Islet precursor cell (in vitro differentiated cells): ENCODE results near the gene ZNRF3.
A peak's percentile ranks its signal among the peaks of the same experiment; 100 is the strongest.
"Not testable (repeated sequence)": the region's sequence is repeated elsewhere in the genome, so short reads cannot be mapped to it uniquely, and the experiment has no call there.

Experiments
- DNase-seq: peaks from one replicate; pipeline ENCODE4 v3.0.0-alpha.2; 2018

The ZNRF3 gene

DNA sequence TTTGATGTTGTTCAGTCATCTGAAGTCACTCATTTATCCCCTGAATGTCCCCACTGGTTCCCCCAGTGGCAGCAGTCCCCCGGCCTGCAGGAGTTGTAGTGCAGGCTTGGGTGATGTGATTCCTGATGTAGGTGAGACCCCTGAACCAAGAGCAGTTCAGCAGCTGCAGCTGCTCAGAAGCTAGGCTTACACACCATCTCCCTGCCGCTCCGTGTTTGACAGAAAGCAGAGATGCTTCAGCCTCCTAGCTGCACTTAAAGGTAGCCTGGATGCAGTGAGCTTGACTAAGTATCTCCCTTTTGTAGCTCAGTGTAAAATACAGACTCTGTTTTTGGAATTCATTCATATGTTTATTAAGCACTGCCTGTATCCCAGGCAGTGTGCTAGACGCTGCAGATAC, 130.9 kb downstream of the ZNRF3 start:
- DNase-seq, result no peak

DNA sequence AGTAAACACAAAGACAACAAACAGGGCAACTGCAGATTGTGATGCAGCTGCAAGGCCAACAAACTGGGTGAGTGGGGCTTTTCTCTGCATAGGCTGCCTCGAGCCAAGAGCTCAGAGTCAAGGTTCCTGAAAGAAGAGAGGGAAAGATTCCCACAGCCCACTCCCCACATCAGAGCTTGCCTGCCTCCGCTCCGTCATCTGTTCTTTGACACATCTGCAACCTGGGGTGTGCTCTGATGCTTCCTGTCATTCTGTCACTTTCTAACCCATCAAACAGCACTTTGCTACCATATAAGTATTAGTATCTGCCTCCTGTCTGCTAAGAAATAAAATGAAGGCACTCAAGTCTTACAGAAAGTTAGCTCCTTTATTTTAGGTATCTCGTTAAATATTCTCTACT, 131.4 kb downstream of the ZNRF3 start:
- DNase-seq, result no peak

DNA sequence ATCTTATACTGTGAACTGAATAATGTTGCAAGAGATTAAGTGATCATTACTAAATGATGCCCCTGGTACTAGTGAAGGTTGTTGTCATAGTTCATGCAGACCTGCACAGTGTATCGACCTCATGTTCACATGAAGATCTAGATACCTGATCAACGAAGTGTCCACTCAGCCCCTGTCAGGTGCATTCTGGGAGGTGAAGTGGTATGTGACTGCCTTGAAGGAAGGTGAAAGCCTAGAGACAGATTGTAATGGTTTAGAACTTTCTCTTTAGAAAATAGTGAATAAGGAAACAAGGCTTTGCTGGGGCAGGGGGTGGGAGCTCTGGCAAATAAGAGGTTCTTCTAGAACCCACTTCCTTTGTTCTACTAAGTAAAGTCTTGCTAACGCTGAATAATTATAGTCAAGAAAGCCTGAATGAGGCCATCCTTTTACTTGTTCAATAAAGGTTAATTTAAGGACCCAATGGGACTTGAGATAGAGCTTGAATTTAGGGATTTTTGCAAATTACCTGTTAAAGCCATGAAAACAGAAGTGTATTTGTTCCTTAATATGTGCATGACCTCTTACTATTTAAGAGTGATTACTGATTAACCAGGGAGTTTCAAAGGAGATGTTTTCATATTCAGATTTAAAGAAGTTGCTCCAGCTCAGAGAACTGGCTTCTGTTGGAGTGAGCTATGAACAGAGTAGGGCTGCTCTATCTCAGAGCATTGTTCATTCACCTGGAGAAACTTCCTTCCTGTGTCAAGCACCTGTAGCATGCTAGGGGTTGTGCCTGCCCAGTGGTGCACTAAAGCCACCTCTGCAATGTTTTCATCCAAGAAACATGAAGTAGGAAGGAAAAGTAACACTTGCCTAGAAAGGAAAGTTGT, 132.9 kb downstream of the ZNRF3 start:
- DNase-seq, result no peak

DNA sequence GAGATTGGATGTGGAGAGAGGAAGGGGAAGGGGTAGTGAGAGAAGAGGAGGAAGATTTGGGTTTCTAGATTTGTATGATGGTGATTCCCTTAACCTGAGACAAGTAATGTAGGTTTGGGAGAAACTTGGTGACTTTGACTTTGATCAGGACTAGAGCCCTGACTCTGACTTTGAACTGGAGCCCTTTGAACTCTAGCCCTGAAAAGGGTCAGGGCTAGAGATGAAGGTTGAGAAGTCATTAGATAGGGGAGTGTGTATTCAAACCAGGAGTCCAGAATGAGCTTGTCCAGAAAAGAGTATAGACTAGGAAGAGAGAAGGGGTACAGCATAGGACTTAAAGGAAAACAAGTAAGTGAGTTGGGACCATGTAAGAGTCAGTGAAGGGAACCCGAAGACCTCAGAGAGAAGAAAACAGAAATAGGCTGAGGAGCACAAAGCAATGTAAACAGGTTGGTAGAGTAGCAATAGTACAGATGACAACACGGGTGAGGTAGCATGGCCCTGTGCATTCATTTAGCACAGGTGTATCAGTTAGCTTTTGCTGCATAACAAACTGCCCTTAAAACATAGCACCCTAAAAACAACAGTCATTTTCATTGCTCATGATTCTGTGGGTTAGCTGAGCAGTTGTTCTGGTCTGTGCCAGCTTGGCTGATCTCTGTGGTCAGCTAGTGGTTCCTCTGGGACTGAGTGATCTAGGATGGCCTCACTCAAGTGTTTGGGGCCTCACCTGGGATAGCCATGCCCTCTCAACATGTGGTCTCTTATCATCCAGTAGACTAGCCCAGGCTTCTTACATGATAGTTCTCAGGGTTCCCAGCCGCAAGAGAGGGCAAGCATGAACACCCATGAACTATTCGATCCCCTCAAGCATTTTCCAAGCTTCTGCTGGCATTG, 135.2 kb downstream of the ZNRF3 start:
- DNase-seq, result peak; percentile 17

DNA sequence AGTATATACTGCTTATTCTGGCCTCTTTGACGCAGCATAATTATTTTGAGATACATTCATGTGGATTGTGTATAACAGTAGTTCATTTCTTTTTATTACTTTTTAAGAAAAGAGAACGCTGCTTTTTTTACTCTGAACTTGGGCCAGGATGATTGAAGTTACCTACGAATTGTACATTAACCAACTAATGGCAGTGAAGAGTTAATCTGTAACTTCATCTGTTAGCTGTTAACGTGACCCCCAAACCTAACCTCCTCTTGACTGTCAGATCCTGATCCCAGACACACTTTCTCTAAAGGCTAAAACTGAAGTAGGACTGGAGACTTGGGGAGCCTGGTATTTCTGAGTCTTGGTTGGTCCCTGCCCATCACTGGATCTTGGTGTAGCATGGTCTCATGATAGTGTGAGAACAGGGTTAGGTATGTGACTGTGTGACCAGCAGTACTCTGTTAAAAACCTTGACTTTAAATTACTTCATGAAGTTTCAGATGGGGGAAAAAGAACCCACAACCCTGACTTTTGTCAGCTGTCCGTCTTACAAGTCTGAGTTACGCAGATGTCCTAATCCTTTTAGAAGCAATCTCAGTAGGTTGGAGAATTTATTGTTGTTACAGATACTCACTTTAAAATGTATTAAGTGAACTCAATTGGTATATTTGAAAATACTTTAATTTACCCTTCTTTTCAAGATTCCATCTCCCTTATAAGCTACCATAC, 138.9 kb downstream of the ZNRF3 start:
- DNase-seq, result peak; percentile 41

DNA sequence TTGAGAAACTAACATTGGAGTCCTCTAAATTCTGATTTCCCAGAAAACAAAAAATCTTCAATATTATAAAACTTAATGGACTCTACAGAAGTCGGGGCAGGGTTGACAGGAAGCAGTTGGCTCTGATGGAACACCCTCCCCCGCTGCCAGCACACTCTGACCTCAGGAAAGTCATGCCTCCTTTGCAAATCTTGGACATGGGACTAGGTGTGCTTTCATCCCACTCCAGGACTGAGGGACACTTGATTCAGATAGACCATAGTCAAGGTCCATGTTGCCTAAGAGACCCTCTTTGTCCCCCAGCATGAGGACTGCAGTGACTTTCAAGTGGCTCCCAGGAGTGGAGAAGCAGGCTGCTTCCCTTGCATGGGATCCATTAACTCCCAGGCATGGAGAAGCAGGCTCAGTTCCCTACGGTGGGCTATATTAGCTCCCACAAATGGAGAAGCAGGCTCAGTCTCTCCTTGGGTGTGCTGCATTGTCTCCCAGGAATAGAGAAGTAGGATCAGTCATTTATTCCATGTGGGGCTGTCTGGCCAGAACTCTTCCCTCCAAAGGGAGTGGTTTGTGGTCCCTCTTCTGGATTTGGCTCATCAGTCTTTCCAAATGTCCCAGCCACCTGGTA, 139.9 kb downstream of the ZNRF3 start:
- peak; percentile 38 for DNase-seq

DNA sequence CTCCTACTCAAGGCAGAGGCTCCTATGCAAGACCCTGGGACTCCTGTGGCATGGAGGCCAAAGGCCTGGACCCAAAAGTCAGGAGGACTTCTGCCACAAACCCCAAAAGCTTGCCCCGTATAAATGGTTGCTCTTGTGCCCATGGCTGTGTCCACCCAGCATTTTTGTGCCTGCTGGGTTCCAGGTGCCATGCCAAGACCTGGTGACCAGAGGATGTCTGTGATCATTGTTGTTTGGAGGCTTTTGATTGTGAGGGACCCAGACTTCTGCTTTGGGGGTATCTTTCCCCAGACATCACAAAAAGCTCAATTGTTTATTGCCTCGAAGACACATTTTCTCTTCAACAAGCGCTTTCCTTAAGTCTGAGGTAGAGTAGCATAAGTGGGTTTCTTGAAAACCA, 143.2 kb downstream of the ZNRF3 start:
- no peak for DNase-seq

DNA sequence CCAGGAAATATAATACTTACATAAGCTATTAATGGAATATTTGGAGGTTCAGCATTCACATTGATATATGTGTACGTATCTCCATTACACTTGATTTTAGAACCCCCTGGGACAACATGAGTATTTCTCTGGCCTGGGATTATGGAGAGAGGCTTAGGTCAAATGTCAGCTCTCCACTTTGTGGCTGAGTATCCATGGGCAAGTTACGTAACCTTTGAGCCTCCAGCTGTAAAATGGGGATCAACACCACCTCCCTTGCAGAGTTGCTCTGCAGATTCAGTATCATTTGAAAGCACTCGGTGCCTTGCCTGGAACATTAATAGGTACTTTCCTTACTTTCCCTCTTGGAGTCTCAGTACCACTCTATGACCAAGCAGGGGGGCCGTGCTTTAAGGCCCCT, 145.1 kb downstream of the ZNRF3 start:
- DNase-seq, result no peak

DNA sequence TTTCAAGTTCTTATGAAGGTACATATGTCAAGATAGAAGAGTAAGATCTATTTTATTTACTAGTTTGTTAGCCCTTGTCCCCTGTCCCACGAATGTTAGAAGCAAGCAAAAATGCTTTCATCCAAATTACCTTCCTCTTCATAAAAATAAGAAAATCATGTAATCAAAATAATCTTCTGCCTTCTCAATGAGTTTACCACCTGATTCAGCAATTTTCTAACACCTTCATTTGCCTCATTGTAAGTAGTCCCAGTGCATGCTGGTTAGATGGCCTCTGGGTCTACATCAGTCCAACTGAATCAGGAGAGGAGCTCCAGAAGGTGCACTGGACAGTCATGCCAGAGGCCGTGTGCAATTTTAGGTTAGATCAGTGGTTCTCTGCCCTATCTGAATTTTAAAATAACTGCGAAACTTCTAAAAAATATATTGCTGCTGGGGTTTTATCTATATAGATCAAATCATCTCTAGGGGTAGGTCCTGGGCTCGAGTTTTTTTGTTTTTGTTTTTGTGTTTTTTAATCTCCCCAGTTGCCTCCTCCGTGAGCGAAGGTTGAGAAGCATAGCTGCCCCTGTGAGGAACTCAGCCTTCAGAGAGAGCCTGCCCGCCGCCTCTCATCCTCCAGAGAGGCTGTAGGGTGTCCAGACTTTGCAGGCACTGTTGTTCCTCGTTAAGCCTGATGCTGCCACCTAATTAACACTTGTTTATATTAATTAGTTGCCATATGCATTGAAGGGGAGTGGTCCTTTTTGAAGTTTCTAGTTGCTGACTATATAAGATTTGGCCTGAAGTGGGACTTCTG, 146.0 kb downstream of the ZNRF3 start:
- peak; percentile 70 for DNase-seq

DNA sequence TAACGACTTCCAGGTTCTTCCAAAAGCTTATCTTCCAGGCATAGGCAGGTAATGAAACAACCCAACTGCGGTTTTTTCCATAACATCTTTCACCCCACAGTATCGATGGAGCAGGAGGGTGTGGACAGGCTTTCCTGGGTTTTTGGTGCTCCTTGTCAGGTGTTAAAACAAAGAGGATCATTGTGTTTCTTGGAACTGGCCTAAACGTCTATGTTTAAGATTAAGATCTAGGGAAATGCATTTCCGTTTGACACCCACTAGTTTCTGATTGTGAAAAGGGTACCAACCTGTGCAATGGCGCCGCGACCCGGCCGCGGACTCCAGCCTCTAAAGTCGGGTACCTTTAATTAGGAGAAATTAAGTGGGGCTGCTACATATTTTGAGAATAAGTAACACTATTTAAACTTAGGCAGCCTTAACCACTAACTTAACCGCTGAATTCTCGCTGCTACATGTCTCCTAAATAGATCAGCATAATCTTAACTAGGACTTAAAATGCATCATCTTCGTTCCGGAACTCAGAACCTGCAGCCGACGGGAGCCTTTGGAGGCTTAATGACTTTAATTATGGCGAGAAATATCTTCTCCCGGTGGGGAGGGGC, 146.7 kb downstream of the ZNRF3 start:
- DNase-seq, result peak; percentile 78

DNA sequence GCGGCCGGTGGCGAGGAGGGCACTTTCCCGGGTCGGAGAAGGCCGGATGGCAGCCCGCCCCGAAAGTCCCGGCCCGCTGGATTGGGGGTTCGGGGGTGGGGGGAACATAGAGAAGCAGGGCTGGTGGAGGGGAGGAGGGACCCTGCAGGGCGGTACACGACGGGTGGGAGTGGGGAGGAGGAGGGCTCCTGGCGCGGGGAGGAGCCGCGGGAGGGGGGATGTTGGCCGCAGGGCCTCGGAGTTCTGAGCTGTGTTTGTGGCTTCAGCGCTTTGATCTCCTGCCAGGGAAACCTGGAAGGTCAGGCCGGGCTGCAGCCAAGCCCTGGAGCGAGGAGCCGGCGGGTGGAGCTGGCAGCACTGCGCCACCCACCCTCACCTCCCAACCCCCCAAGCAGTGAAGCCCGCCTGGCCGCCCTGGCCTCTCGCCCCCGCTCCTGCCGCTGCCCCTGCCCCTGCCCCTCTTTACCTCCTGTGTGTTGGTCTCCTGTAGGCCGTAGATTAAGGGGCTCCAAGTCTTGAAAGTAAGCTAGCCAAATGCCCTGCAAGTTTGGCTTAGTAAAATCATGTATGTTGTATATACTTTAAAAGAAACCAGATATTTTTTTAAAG, 147.3 kb downstream of the ZNRF3 start:
- DNase-seq, result peak; percentile 98

DNA sequence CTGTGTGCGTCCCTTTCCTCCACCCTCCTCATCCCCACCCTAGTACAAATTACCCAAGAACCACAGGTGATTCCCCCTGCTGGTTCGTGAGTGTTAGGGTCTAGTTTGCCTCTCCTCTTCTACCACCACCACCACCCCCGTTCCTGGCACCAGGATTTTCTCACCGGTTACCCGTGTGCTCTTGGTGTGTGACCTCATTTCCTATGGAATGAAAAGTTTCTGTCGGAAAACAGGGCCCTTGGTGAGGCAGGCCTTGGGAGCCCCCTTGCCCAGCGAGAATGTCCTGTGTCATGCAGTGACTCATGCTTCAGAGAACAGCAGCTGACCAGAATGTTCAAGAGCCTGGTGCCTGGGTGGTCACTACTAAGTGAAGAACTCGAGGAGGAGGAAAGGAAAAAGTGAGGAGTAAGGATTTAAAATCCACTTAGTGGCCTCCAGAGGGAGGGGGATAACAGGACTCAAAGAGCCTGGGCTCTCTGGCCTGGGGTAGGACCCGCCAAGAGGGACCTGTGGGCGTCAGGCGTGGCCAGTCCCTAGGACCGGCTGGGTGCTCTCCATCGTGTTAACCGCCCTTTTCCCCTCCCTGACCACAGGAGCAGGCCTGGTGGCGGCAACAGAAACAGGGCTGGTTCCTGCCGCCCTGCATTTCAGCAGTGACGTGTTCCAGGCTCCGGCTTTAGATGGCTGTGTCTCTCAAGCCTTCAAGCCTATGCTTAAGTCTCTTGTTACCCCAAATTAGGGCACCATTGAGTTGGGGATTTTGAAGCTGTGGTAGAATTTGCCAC, 148.0 kb downstream of the ZNRF3 start:
- DNase-seq, result peak; percentile 99

DNA sequence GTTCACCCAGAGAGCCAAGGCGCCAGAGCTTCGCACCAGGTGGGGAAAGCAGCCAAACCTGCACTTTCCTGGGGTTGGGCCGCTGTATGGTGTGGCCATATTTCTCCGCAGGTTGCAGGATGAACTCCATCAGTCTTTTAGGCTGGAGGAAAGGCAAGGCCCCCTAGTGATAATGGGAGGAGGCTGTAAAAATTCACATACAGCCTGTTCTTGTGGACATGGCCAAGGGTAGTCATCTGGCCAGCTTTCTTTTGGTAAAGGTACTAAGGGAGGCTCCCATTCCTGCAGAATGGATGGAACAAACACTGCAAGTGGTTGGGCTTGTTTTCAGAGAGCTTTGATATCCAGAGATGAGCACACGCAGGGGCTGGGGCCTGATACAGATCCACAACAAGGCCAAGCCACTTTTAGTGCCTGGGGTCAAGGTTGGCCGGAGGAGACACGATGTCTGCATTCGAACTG, 148.7 kb downstream of the ZNRF3 start:
- DNase-seq, result peak; percentile 80

DNA sequence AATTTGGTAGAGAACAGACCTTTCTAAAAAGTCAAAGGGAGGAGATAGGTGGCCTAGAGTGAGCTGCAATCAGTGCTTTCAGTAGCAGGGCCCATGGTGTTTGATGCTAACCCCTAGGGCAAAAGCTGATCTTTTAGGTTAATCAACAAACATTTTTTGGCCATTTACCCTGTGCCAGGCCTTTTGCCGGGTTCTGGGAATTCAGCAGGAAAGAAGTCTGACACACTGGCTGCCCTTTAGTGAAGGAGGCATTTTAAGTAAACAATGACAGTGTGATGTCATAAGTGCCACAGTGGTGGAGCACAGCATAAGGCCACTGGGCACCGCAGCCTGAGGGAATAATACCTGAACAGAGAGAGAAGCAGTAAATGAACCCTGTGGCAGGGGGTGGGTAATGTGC, 149.2 kb downstream of the ZNRF3 start:
- peak; percentile 62 for DNase-seq

DNA sequence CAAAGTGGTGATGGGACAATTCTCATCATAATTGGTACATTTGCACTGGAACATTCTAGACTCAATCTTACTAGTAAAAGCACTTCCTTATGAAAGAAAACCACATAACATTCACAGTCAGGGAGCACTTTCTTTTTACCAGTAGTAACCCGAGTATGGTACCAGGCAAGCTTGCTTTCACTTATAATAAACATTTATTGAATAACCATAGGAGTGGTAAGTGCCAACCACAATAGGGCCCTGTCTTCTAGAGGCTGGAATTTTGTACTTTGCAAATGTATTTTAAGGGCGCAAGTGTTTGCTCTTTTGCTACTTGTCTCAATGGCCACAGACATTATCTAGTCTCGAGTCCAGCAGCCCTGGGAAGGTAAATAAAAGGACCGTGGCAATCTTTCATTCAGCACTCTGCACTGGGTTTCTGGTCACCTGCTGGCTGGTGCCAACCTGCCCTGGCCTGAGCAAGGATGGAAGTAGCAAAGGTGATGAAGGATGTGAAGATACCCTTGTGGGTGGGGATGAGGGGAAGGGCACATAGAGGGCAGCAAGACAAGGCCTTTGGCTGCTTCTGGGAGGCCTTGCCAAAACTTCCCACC, 154.1 kb downstream of the ZNRF3 start:
- DNase-seq, result no peak

DNA sequence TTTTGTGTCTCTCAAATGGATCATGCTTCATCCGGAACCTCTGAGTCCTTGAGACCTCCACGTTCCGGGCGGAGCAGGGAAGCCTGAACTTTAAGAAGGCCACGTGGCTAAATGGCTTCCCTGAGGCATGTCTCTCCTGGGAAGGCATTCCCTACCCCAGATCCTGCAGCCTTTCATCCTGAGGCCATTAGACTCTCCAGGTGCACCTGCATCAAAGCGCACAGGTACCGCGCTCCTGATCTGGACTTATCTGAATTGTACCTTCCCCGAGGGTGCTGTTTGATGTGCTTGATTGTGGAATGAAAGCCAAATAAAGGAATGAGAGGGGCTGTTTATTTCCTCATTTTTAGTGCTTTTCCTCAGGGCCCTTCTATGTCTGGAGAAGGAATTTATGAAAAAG, 155.8 kb downstream of the ZNRF3 start:
- DNase-seq, result peak; percentile 85

DNA sequence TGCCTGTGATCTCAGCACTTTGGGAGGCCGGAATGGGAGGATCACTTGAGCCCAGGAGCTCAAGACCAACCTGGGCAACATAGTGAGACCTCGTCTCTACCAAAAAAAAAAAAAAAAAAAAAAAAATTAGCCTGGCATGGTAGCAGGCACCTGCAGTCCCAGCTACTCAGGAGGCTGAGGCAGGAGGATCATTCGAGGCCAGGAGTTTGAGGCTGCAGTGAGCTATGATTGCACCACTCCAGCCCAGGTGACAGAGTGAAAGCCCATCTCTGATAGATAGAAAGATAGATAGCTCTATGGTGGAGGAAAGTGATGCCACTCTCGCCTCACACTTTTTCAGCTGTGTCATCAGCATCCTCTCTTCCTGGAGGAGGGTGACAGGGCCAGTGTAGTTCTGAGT, 156.3 kb downstream of the ZNRF3 start:
- not testable (repeated sequence) for DNase-seq

DNA sequence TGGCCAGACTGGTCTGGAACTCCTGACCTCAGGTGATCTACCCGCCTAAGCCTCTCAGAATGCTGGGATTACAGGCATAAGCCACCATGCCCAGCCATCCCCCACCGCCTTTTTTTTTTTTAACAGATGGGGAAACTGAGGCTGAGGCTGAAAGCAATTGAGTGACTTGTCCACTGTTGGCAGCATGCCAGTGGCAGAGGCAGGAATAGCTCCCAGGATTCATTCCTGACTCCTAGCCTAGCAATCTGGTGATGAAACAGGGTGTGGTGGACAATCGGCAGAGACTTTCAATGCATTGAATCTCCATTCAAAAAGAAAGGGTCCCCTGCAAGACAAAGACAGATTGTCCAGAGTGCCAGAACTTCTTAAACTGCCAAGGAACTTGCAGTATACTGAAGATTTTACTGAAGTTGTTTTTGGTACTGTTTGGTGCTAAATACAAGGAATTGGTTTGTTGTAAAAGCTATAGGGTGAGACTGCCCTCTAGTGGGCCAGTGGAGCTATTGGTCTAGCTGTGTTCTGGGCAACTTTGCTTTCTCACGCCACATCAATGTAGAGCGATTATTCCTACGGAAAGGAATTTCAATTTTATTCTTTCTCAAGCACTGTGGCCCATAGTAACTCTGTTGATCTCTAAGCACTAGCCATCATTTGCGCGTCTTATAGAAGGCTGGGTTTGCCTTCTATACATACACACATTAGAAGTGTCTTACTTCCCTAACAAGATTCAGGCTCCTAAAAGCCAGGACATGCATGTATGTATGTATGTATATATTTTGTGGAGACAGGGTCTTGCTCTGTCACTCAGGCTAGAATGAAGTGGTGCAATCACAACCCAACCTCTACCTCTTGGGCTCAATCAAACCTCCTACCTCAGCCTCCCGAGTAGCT, 157.3 kb downstream of the ZNRF3 start:
- peak; percentile 74 for DNase-seq

DNA sequence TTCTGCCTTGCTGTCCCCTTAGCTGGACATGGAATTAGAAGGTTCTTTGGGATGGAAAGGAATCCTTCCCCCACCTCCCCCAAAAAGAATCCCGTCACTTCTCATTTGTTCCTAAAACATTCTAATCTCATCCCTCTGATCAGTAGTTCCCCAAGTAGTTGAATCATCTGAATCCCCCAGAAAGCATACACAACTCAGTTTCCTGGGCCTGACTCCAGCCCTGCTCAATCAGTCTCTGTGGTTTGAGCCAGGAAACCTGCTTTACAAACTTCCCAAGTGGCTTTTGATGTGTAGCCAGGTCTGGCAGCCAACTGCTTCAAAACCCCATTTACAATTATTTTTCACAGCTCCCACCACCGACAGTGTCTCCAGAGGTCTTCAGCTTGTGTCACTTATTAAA, 158.0 kb downstream of the ZNRF3 start:
- DNase-seq, result no peak
